ENCODE results near the gene MPLKIP.

The MPLKIP gene

DNA sequence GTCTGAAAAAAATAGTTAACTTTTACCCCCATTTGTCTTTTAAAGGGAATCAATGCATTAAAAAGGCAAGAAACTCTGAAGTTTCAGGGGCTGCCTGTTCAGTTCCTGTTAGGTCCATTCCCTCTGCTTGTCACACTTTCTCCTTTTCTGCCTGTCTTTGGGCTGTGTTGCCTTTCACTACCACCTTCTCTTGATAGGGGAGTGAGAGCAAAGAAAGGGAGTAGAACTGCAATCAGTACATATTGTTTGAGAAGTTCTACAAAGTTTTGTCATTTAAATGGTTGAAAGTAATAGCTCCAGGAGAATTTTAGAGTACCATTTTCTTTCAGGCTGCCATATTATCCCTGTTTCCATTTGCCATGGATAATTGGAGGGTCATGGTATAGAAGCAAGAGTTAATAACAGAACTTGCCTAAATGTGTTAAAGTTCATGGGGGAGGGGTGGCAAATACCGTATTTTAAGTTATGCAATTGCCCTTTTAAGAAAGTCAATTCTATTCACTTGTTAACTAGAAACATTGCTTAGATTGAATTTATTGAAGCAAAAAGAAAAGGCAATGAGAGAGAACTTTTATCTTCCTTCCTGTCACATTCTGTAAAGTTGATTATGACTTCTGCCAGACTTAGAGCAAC is 38.6 kb downstream of the MPLKIP start:
- no peaks in the 10 kb centered on the region for H3K79me1 ChIP-seq (ENCODE audit: low read length)
- no peaks in the 10 kb centered on the region for H3K79me2 ChIP-seq (ENCODE audit: control insufficient read depth, insufficient read depth, low read length)
- H2BK5ac ChIP-seq (ENCODE audit: low read length) = no peak overlapping the region
- H2BK120ac ChIP-seq (ENCODE audit: low read depth, low read length) = no peak overlapping the region
- peaks cover 8% of the 10 kb centered on the region for H3K36me3 ChIP-seq (ENCODE audit: control insufficient read depth, insufficient read depth, low read length)
- H3K23ac ChIP-seq (ENCODE audit: low read length) = no peak overlapping the region
- no peak overlapping the region for H3K4ac ChIP-seq (ENCODE audit: low read depth, low read length)
- no CpG with 5 or more reads among the region's 1 CpG for WGBS (ENCODE audit: extremely low coverage, insufficient coverage, low lambda C conversion rate)
- no peak overlapping the region for H3K4me2 ChIP-seq (ENCODE audit: low read length)
- H3K4me3 ChIP-seq (ENCODE audit: low read length) = no peak overlapping the region
- no peak overlapping the region for H3K56ac ChIP-seq (ENCODE audit: low read length)
- no peak overlapping the region for H2BK15ac ChIP-seq (replicated peaks; ENCODE audit: low read depth)
- no peak overlapping the region for H4K8ac ChIP-seq (ENCODE audit: low read depth, low read length)
- no peak overlapping the region for H3K27ac ChIP-seq (ENCODE audit: low read depth, low read length)
- DNase-seq = no peak
- no peak overlapping the region for H2AK5ac ChIP-seq (ENCODE audit: low read length)
- no peaks in the 10 kb centered on the region for H3K27me3 ChIP-seq (ENCODE audit: insufficient read depth, low read length, poor library complexity)
- no peak overlapping the region for H3K9ac ChIP-seq (ENCODE audit: low read length)
- no peaks in the 10 kb centered on the region for H3K4me1 ChIP-seq (ENCODE audit: control insufficient read depth, low read depth, low read length)
- H3K18ac ChIP-seq (ENCODE audit: low read length) = no peak overlapping the region
- H4K5ac ChIP-seq (ENCODE audit: low read length) = no peak overlapping the region

DNA sequence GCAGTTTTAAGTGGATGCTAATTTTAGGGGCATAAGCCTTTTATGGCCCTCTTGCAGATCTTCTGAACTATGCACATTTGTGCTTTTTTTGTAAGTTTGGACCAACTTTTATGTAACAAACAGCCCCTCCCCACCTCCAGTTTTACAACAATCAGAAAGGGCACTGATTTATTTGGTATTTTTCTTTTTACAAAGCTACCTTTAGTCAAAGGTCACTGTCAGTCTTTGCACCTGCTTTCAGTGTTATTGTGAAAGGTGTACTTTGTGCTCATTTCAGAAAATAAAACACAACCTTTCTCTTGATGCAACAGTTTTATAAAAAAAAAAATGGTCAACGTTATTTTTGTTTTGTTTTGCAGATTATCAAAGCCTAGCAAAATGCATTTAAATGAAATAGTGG is 39.2 kb downstream of the MPLKIP start:
- Histone ChIP-seq H3K18ac (ENCODE audit: low read length) (no peak overlapping the region), H3K4me1 (ENCODE audit: control insufficient read depth, low read depth, low read length) (no peaks in the 10 kb centered on the region), H2BK120ac (ENCODE audit: low read depth, low read length) (no peak overlapping the region), H3K27me3 (ENCODE audit: insufficient read depth, low read length, poor library complexity) (no peaks in the 10 kb centered on the region), H3K27ac (ENCODE audit: low read depth, low read length) (no peak overlapping the region), H4K8ac (ENCODE audit: low read depth, low read length) (no peak overlapping the region), H2BK15ac (replicated peaks; ENCODE audit: low read depth) (no peak overlapping the region), H4K5ac (ENCODE audit: low read length) (no peak overlapping the region), H3K4me2 (ENCODE audit: low read length) (no peak overlapping the region), H3K4ac (ENCODE audit: low read depth, low read length) (no peak overlapping the region), H3K4me3 (ENCODE audit: low read length) (no peak overlapping the region), H3K23ac (ENCODE audit: low read length) (no peak overlapping the region), H2BK5ac (ENCODE audit: low read length) (no peak overlapping the region), H2AK5ac (ENCODE audit: low read length) (no peak overlapping the region), H3K79me1 (ENCODE audit: low read length) (no peaks in the 10 kb centered on the region), H3K9ac (ENCODE audit: low read length) (no peak overlapping the region), H3K79me2 (ENCODE audit: control insufficient read depth, insufficient read depth, low read length) (no peaks in the 10 kb centered on the region), H3K56ac (ENCODE audit: low read length) (no peak overlapping the region), H3K36me3 (ENCODE audit: control insufficient read depth, insufficient read depth, low read length) (peaks cover 8% of the 10 kb centered on the region)
- WGBS (ENCODE audit: extremely low coverage, insufficient coverage, low lambda C conversion rate) = no CpG with 5 or more reads among the region's 1 CpG
- no peak for DNase-seq

DNA sequence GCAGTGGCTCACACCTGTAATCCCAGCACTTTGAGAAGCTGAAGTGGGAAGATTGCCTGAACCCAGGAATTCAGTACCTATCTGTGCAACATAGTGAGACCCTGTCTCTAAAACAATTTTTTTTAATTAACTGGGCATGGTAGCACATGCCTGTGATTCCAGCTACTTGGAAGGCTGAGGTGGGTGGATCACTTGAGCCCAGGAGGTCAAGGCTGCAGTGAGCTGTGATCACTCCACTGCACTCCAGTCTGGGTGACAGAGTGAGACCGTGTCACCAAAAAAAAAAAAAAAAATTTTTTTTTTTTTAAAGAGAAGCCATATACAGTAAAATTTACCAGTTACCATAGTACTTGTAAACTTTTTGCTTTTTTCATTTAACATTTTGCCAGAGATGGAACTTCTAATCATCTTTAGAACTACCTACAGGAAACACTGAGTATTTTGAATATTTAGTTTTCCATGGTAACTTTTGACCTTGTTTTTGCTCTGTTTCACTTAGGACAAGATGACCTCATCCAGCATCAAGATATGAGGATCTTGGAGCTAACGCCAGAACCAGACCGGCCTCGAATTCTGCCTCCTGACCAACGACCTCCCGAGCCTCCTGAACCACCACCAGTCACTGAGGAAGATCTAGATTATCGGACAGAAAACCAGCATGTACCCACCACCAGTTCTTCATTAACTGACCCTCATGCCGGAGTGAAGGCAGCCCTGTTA is 40.6 kb downstream of the MPLKIP start:
- Histone ChIP-seq H3K4ac (ENCODE audit: low read depth, low read length) (no peak overlapping the region), H3K4me2 (ENCODE audit: low read length) (no peak overlapping the region), H3K56ac (ENCODE audit: low read length) (no peak overlapping the region), H2BK5ac (ENCODE audit: low read length) (no peak overlapping the region), H2AK5ac (ENCODE audit: low read length) (no peak overlapping the region), H3K79me1 (ENCODE audit: low read length) (no peaks in the 10 kb centered on the region), H3K23ac (ENCODE audit: low read length) (no peak overlapping the region), H4K5ac (ENCODE audit: low read length) (no peak overlapping the region), H4K8ac (ENCODE audit: low read depth, low read length) (no peak overlapping the region), H2BK15ac (replicated peaks; ENCODE audit: low read depth) (no peak overlapping the region), H3K79me2 (ENCODE audit: control insufficient read depth, insufficient read depth, low read length) (no peaks in the 10 kb centered on the region), H3K27me3 (ENCODE audit: insufficient read depth, low read length, poor library complexity) (no peaks in the 10 kb centered on the region), H3K9ac (ENCODE audit: low read length) (no peak overlapping the region), H3K4me3 (ENCODE audit: low read length) (no peak overlapping the region), H3K36me3 (ENCODE audit: control insufficient read depth, insufficient read depth, low read length) (peaks cover 8% of the 10 kb centered on the region), H3K18ac (ENCODE audit: low read length) (no peak overlapping the region), H3K4me1 (ENCODE audit: control insufficient read depth, low read depth, low read length) (no peaks in the 10 kb centered on the region), H3K27ac (ENCODE audit: low read depth, low read length) (no peak overlapping the region), H2BK120ac (ENCODE audit: low read depth, low read length) (no peak overlapping the region)
- no peak for DNase-seq
- no CpG with 5 or more reads among the region's 8 CpGs for WGBS (ENCODE audit: extremely low coverage, insufficient coverage, low lambda C conversion rate)

- Histone ChIP-seq H3K23ac (ENCODE audit: low read length) (no peak overlapping the region), H3K79me2 (ENCODE audit: control insufficient read depth, insufficient read depth, low read length) (no peaks in the 10 kb centered on the region), H3K27ac (ENCODE audit: low read depth, low read length) (no peak overlapping the region), H2BK120ac (ENCODE audit: low read depth, low read length) (no peak overlapping the region), H2BK15ac (replicated peaks; ENCODE audit: low read depth) (no peak overlapping the region), H4K8ac (ENCODE audit: low read depth, low read length) (no peak overlapping the region), H4K5ac (ENCODE audit: low read length) (no peak overlapping the region), H2AK5ac (ENCODE audit: low read length) (no peak overlapping the region), H3K4me1 (ENCODE audit: control insufficient read depth, low read depth, low read length) (no peaks in the 10 kb centered on the region), H3K18ac (ENCODE audit: low read length) (no peak overlapping the region), H3K4me2 (ENCODE audit: low read length) (no peak overlapping the region), H3K27me3 (ENCODE audit: insufficient read depth, low read length, poor library complexity) (no peaks in the 10 kb centered on the region), H3K9ac (ENCODE audit: low read length) (no peak overlapping the region), H3K79me1 (ENCODE audit: low read length) (no peaks in the 10 kb centered on the region), H3K4me3 (ENCODE audit: low read length) (no peak overlapping the region), H3K56ac (ENCODE audit: low read length) (no peak overlapping the region), H3K36me3 (ENCODE audit: control insufficient read depth, insufficient read depth, low read length) (peaks cover 8% of the 10 kb centered on the region), H2BK5ac (ENCODE audit: low read length) (no peak overlapping the region), H3K4ac (ENCODE audit: low read depth, low read length) (no peak overlapping the region)
- DNase-seq = no peak
- no CpG with 5 or more reads among the region's 2 CpGs for WGBS (ENCODE audit: extremely low coverage, insufficient coverage, low lambda C conversion rate)
These were observed 42.2 kb downstream of the MPLKIP start for GRCh38 chr7:40092182-40092581.

- H3K4me3 ChIP-seq (ENCODE audit: low read length) = no peak overlapping the region
- no peak overlapping the region for H3K4me2 ChIP-seq (ENCODE audit: low read length)
- no peak overlapping the region for H3K27ac ChIP-seq (ENCODE audit: low read depth, low read length)
- WGBS (ENCODE audit: extremely low coverage, insufficient coverage, low lambda C conversion rate) = no CpG with 5 or more reads among the region's 3 CpGs
- H3K18ac ChIP-seq (ENCODE audit: low read length) = no peak overlapping the region
- no peaks in the 10 kb centered on the region for H3K36me3 ChIP-seq (ENCODE audit: control insufficient read depth, insufficient read depth, low read length)
- no peak overlapping the region for H2BK5ac ChIP-seq (ENCODE audit: low read length)
- no peak overlapping the region for H2BK120ac ChIP-seq (ENCODE audit: low read depth, low read length)
- H3K79me1 ChIP-seq (ENCODE audit: low read length) = no peaks in the 10 kb centered on the region
- H2AK5ac ChIP-seq (ENCODE audit: low read length) = no peak overlapping the region
- H3K9ac ChIP-seq (ENCODE audit: low read length) = no peak overlapping the region
- no peak overlapping the region for H3K56ac ChIP-seq (ENCODE audit: low read length)
- no peak overlapping the region for H3K23ac ChIP-seq (ENCODE audit: low read length)
- DNase-seq = no peak
- no peaks in the 10 kb centered on the region for H3K79me2 ChIP-seq (ENCODE audit: control insufficient read depth, insufficient read depth, low read length)
- H4K5ac ChIP-seq (ENCODE audit: low read length) = no peak overlapping the region
- no peaks in the 10 kb centered on the region for H3K4me1 ChIP-seq (ENCODE audit: control insufficient read depth, low read depth, low read length)
- H4K8ac ChIP-seq (ENCODE audit: low read depth, low read length) = no peak overlapping the region
- H3K27me3 ChIP-seq (ENCODE audit: insufficient read depth, low read length, poor library complexity) = no peaks in the 10 kb centered on the region
- H2BK15ac ChIP-seq (replicated peaks; ENCODE audit: low read depth) = no peak overlapping the region
- no peak overlapping the region for H3K4ac ChIP-seq (ENCODE audit: low read depth, low read length)
These were observed 56.6 kb downstream of the MPLKIP start for GRCh38 chr7:40077849-40078248.
